Neural progenitor cell (in vitro differentiated cells): Measurements from ENCODE around the gene EFL1. TPM values are rescaled to one million over a fixed set of nuclear protein-coding genes. Genes with fewer than 3 reads are reported as not detected.
A peak's percentile ranks its signal among the peaks of the same experiment; 100 is the strongest.
"Not testable (repeated sequence)": the region's sequence is repeated elsewhere in the genome, so short reads cannot be mapped to it uniquely, and the experiment has no call there.

Experiments
- DNase-seq: peaks from one replicate; pipeline ENCODE4 v3.0.0-alpha.2; 2016; ENCODE audit warnings: low spot score
- H2AFZ ChIP-seq: fragments of 200-600 bp; sonication (generic); replicated peaks from 2 replicates; pipeline ENCODE4 v1.6.1; 2016; ENCODE audit warnings: antibody characterized with exemption
- H3F3A ChIP-seq: fragments of 200-600 bp; sonication (generic); 2 replicates; pipeline ENCODE4 v1.6.1; 2016; ENCODE audit warnings: antibody characterized with exemption, low read depth
- H3K27ac ChIP-seq: fragments of 200-600 bp; sonication (generic); 2 replicates; pipeline ENCODE4 v1.5.1; 2016; ENCODE audit warnings: mild to moderate bottlenecking
- H3K27me3 ChIP-seq: fragments of 200-600 bp; sonication (generic); 2 replicates; pipeline ENCODE4 v1.6.1; 2016; ENCODE audit warnings: mild to moderate bottlenecking, moderate library complexity
- H3K36me3 ChIP-seq: fragments of 200-600 bp; sonication (generic); 2 replicates; pipeline ENCODE4 v1.5.1; 2016
- H3K4me1 ChIP-seq: fragments of 200-600 bp; sonication (generic); 2 replicates; pipeline ENCODE4 v1.6.1; 2016; ENCODE audit warnings: mixed run types
- H3K4me2 ChIP-seq: fragments of 200-600 bp; sonication (generic); 2 replicates; pipeline ENCODE4 v1.6.1; 2016
- H3K4me3 ChIP-seq: fragments of 200-600 bp; sonication (generic); 2 replicates; pipeline ENCODE4 v1.5.1; 2016
- H3K79me2 ChIP-seq: fragments of 200-600 bp; sonication (generic); 2 replicates; pipeline ENCODE4 v1.6.1; 2016; ENCODE audit warnings: low read depth
- H3K9ac ChIP-seq: fragments of 200-600 bp; sonication (generic); 2 replicates; pipeline ENCODE4 v1.6.1; 2016
- H3K9me3 ChIP-seq: fragments of 200-600 bp; sonication (generic); 2 replicates; pipeline ENCODE4 v1.5.1; 2016; ENCODE audit warnings: low read depth
- H4K20me1 ChIP-seq: fragments of 200-600 bp; sonication (generic); 2 replicates; pipeline ENCODE4 v1.6.1; 2016; ENCODE audit warnings: low read depth
- H3K27ac Mint-ChIP-seq: 3 replicates; pipeline ENCODE4 v1.8.0; 2021; ENCODE audit warnings: mixed read lengths
- H3K27me3 Mint-ChIP-seq: 2 replicates; pipeline ENCODE4 v1.8.0; 2022; ENCODE audit warnings: low read depth, mild to moderate bottlenecking, inconsistent platforms, moderate library complexity, mixed read lengths; ENCODE audit not compliant: insufficient read depth
- H3K36me3 Mint-ChIP-seq: 3 replicates; pipeline ENCODE4 v1.8.0; 2021; ENCODE audit warnings: mixed read lengths
- H3K4me1 Mint-ChIP-seq: 3 replicates; pipeline ENCODE4 v1.8.0; 2021; ENCODE audit warnings: mixed read lengths
- H3K4me3 Mint-ChIP-seq: 3 replicates; pipeline ENCODE4 v1.8.0; 2021; ENCODE audit warnings: mild to moderate bottlenecking, moderate library complexity, mixed read lengths
- H3K9me3 Mint-ChIP-seq: 3 replicates; pipeline ENCODE4 v1.8.0; 2020; ENCODE audit warnings: mixed read lengths
- CTCF ChIP-seq: fragments of 200-600 bp; sonication (generic); IDR thresholded peaks from 2 replicates; pipeline ENCODE4 v1.5.1; 2017; ENCODE audit warnings: antibody characterized with exemption, mild to moderate bottlenecking
- EZH2 ChIP-seq: fragments of 200-600 bp; sonication (generic); IDR thresholded peaks from 2 replicates; pipeline ENCODE4 v1.6.1; 2017; ENCODE audit warnings: antibody characterized with exemption, mild to moderate bottlenecking, moderate library complexity
- EZH2phosphoT487 ChIP-seq: fragments of 200-600 bp; sonication (generic); IDR thresholded peaks from 2 replicates; pipeline ENCODE4 v1.6.1; 2017; ENCODE audit warnings: antibody characterized with exemption
- total RNA-seq: library from RNA; depleted of rRNA; stranded (reverse); fragments of >200 nt; gene quantifications from 2 replicates; pipeline ENCODE4 v1.2.3, GENCODE V29; 2015; ENCODE audit warnings: low replicate concordance

The EFL1 gene
- total RNA-seq, 1 donor from 2014 or later, result 42.4 TPM

GRCh38 chr15:82197733-82198594 is 64.6 kb downstream of the EFL1 start:
- Histone ChIP-seq H3F3A (peaks cover 5% of the 10 kb centered on the region), H2AFZ (no peak overlapping the region), H3K27ac (no peak overlapping the region), H3K9ac (no peak overlapping the region), H4K20me1 (peaks cover 9% of the 10 kb centered on the region), H3K9me3 (no peaks in the 10 kb centered on the region), H3K4me2 (no peak overlapping the region), H3K27me3 (no peaks in the 10 kb centered on the region), H3K79me2 (no peaks in the 10 kb centered on the region), H3K4me1 (no peaks in the 10 kb centered on the region), H3K4me3 (no peak overlapping the region), H3K36me3 (no peaks in the 10 kb centered on the region)
- no peaks in the 10 kb centered on the region for H3K4me1 Mint-ChIP-seq
- H3K4me3 Mint-ChIP-seq, result no peak overlapping the region
- no peak overlapping the region for H3K27ac Mint-ChIP-seq
- no peaks in the 10 kb centered on the region for H3K27me3 Mint-ChIP-seq
- TF ChIP-seq CTCF (peak; percentile 81), EZH2phosphoT487 (no peak)
- H3K36me3 Mint-ChIP-seq, result peaks cover 2% of the 10 kb centered on the region
- peak; percentile 75 for DNase-seq
- no peaks in the 10 kb centered on the region for H3K9me3 Mint-ChIP-seq

GRCh38 chr15:82196353-82196752 is 66.2 kb downstream of the EFL1 start:
- Mint-ChIP-seq H3K4me3 (no peak overlapping the region), H3K9me3 (no peaks in the 10 kb centered on the region), H3K27ac (no peak overlapping the region), H3K27me3 (no peaks in the 10 kb centered on the region), H3K4me1 (no peaks in the 10 kb centered on the region), H3K36me3 (peaks cover 2% of the 10 kb centered on the region)
- no peaks in the 10 kb centered on the region for H3K36me3 ChIP-seq
- peaks cover 9% of the 10 kb centered on the region for H4K20me1 ChIP-seq
- no peak overlapping the region for H3K4me3 ChIP-seq
- DNase-seq, result no peak
- TF ChIP-seq EZH2 (no peak), CTCF (no peak), EZH2phosphoT487 (no peak)
- H3K79me2 ChIP-seq, result no peaks in the 10 kb centered on the region
- H3K9me3 ChIP-seq, result no peaks in the 10 kb centered on the region
- no peaks in the 10 kb centered on the region for H3K4me1 ChIP-seq
- no peaks in the 10 kb centered on the region for H3K27me3 ChIP-seq
- H3K4me2 ChIP-seq, result no peak overlapping the region
- peaks cover 5% of the 10 kb centered on the region for H3F3A ChIP-seq
- H3K27ac ChIP-seq, result no peak overlapping the region
- no peak overlapping the region for H3K9ac ChIP-seq
- H2AFZ ChIP-seq, result no peak overlapping the region

GRCh38 chr15:82195818-82196217 is 66.7 kb downstream of the EFL1 start:
- not testable (repeated sequence) for H3K4me3 Mint-ChIP-seq

GRCh38 chr15:82194488-82194887 is 68.0 kb downstream of the EFL1 start:
- DNase-seq, H2AFZ ChIP-seq, H3K36me3 ChIP-seq, H3K79me2 ChIP-seq, H4K20me1 ChIP-seq, H3K4me3 Mint-ChIP-seq, H3K9me3 ChIP-seq, H3F3A ChIP-seq, H3K27ac Mint-ChIP-seq, H3K4me1 Mint-ChIP-seq, H3K4me2 ChIP-seq, H3K9me3 Mint-ChIP-seq, H3K36me3 Mint-ChIP-seq, H3K4me3 ChIP-seq, H3K27ac ChIP-seq, H3K27me3 Mint-ChIP-seq, H3K27me3 ChIP-seq, H3K9ac ChIP-seq, H3K4me1 ChIP-seq: not testable (repeated sequence)

More at GRCh38 chr15:82195818-82196217, 66.7 kb downstream of the EFL1 start:
- H2AFZ ChIP-seq, H3K4me1 Mint-ChIP-seq, H3K9ac ChIP-seq, H3K9me3 ChIP-seq, H3F3A ChIP-seq, H3K4me1 ChIP-seq, H3K79me2 ChIP-seq, DNase-seq, H3K4me3 ChIP-seq, H3K36me3 ChIP-seq, H4K20me1 ChIP-seq, H3K36me3 Mint-ChIP-seq, H3K4me2 ChIP-seq, H3K27me3 ChIP-seq, H3K9me3 Mint-ChIP-seq, H3K27ac Mint-ChIP-seq, H3K27me3 Mint-ChIP-seq, H3K27ac ChIP-seq: not testable (repeated sequence)

GRCh38 chr15:82193435-82193834 is 69.1 kb downstream of the EFL1 start:
- not testable (repeated sequence) for H3F3A ChIP-seq, H3K79me2 ChIP-seq, DNase-seq, H3K4me3 ChIP-seq, H3K4me3 Mint-ChIP-seq, H2AFZ ChIP-seq, H3K27me3 ChIP-seq, H3K4me2 ChIP-seq, H3K9me3 ChIP-seq, H3K9ac ChIP-seq, H3K4me1 Mint-ChIP-seq, H3K27me3 Mint-ChIP-seq, H3K4me1 ChIP-seq, H4K20me1 ChIP-seq, H3K9me3 Mint-ChIP-seq, H3K36me3 ChIP-seq, H3K36me3 Mint-ChIP-seq, H3K27ac Mint-ChIP-seq, H3K27ac ChIP-seq

GRCh38 chr15:82192394-82192793 is 70.1 kb downstream of the EFL1 start:
- H3K9me3 ChIP-seq, H3K9ac ChIP-seq, H3K79me2 ChIP-seq, H3K9me3 Mint-ChIP-seq, H3K4me1 Mint-ChIP-seq, H2AFZ ChIP-seq, H3K27ac ChIP-seq, H3K36me3 ChIP-seq, DNase-seq, H3K27me3 Mint-ChIP-seq, H3K4me2 ChIP-seq, H3K4me1 ChIP-seq, H3F3A ChIP-seq, H3K27ac Mint-ChIP-seq, H3K4me3 ChIP-seq, H3K36me3 Mint-ChIP-seq, H3K27me3 ChIP-seq, H3K4me3 Mint-ChIP-seq, H4K20me1 ChIP-seq: not testable (repeated sequence)
